Skeletal muscle satellite cell (primary cell): ENCODE data around the gene R3HDM1. TPM values are rescaled to one million over a fixed set of nuclear protein-coding genes. Genes with fewer than 3 reads are reported as not detected.
A peak's percentile ranks its signal among the peaks of the same experiment; 100 is the strongest.
"Not testable (repeated sequence)": the region's sequence is repeated elsewhere in the genome, so short reads cannot be mapped to it uniquely, and the experiment has no call there.

ENCODE experiments used
- H3K27me3 ChIP-seq: 2 replicates; pipeline ENCODE4 v1.7.0; 2013; ENCODE audit warnings: low read length; ENCODE audit not compliant: control insufficient read depth, insufficient read depth
- H3K36me3 ChIP-seq: 2 replicates; pipeline ENCODE4 v1.7.0; 2013; ENCODE audit warnings: mild to moderate bottlenecking, control low read depth, low read length; ENCODE audit not compliant: insufficient read depth
- H3K4me1 ChIP-seq: 2 replicates; pipeline ENCODE4 v1.7.0; 2013; ENCODE audit warnings: low read length; ENCODE audit not compliant: control insufficient read depth, insufficient read depth
- H3K4me2 ChIP-seq: 2 replicates; pipeline ENCODE4 v1.7.0; 2013; ENCODE audit warnings: mild to moderate bottlenecking, low read length
- H3K4me3 ChIP-seq: 2 replicates; pipeline ENCODE4 v1.7.0; 2013; ENCODE audit warnings: low read length
- H3K9ac ChIP-seq: 2 replicates; pipeline ENCODE4 v1.7.0; 2013; ENCODE audit warnings: mild to moderate bottlenecking, low read depth, low read length, moderate library complexity
- H3K9me3 ChIP-seq: replicated peaks from 2 replicates; pipeline ENCODE4 v1.7.0; 2013; ENCODE audit warnings: mild to moderate bottlenecking, control low read depth, low read length
- total RNA-seq: library from RNA; depleted of rRNA; stranded (reverse); fragments of >200 nt; gene quantifications from 2 replicates; pipeline ENCODE4 v1.2.3, GENCODE V29; 2012; rRNA removed

R3HDM1 gene
- 12.5 and 14.2 TPM in 2 replicates for total RNA-seq

- H3K27me3 ChIP-seq, result no peaks in the 10 kb centered on the region
- peak within 1 kb of the TSS; percentile 82 for H3K4me3 ChIP-seq
- H3K36me3 ChIP-seq, result no peaks in the 10 kb centered on the region
- H3K4me1 ChIP-seq, result peaks cover 14% of the 10 kb centered on the region
- H3K4me2 ChIP-seq, result peak within 1 kb of the TSS; percentile 94
- H3K9me3 ChIP-seq, result no peaks in the 10 kb centered on the region
- H3K9ac ChIP-seq, result peak within 1 kb of the TSS; percentile 87
Observed at GRCh38 chr2:135531231-135532197, at the start of gene R3HDM1. R3HDM1 (plus strand) TSS chr2:135531484; CDS start chr2:135604846, 73,362 bp downstream.

GRCh38 chr2:135485441-135485840, 45.8 kb upstream of the R3HDM1 start:
- Histone ChIP-seq H3K4me1 (no peaks in the 10 kb centered on the region), H3K4me2 (no peak overlapping the region), H3K9ac (no peak overlapping the region), H3K36me3 (no peaks in the 10 kb centered on the region), H3K4me3 (no peak overlapping the region), H3K27me3 (no peaks in the 10 kb centered on the region), H3K9me3 (no peaks in the 10 kb centered on the region)

GRCh38 chr2:135490376-135490775, 40.9 kb upstream of the R3HDM1 start:
- Histone ChIP-seq H3K4me2 (no peak overlapping the region), H3K4me1 (peaks cover 4% of the 10 kb centered on the region), H3K36me3 (no peaks in the 10 kb centered on the region), H3K4me3 (no peak overlapping the region), H3K9me3 (no peaks in the 10 kb centered on the region), H3K27me3 (no peaks in the 10 kb centered on the region), H3K9ac (no peak overlapping the region)

GRCh38 chr2:135494503-135494902, 36.8 kb upstream of the R3HDM1 start:
- H3K9ac ChIP-seq, result no peak overlapping the region
- H3K4me1 ChIP-seq, result peaks cover 4% of the 10 kb centered on the region
- H3K36me3 ChIP-seq, result no peaks in the 10 kb centered on the region
- H3K4me2 ChIP-seq, result no peak overlapping the region
- H3K9me3 ChIP-seq, result peaks cover 4% of the 10 kb centered on the region
- H3K27me3 ChIP-seq, result no peaks in the 10 kb centered on the region
- no peak overlapping the region for H3K4me3 ChIP-seq

- Histone ChIP-seq H3K36me3 (no peaks in the 10 kb centered on the region), H3K9ac (no peak overlapping the region), H3K9me3 (peaks cover 9% of the 10 kb centered on the region)
Observed at GRCh38 chr2:135494917-135495316, 36.4 kb upstream of the R3HDM1 start.

GRCh38 chr2:135498588-135498987, 32.7 kb upstream of the R3HDM1 start:
- H3K36me3 ChIP-seq, H3K4me2 ChIP-seq, H3K27me3 ChIP-seq, H3K4me3 ChIP-seq, H3K4me1 ChIP-seq, H3K9me3 ChIP-seq, H3K9ac ChIP-seq: not testable (repeated sequence)

More at GRCh38 chr2:135494917-135495316, 36.4 kb upstream of the R3HDM1 start:
- Histone ChIP-seq H3K4me3 (no peak overlapping the region), H3K27me3 (no peaks in the 10 kb centered on the region), H3K4me2 (no peak overlapping the region), H3K4me1 (peaks cover 4% of the 10 kb centered on the region)

- no peaks in the 10 kb centered on the region for H3K27me3 ChIP-seq
- peaks cover 2% of the 10 kb centered on the region for H3K36me3 ChIP-seq
- no peaks in the 10 kb centered on the region for H3K4me1 ChIP-seq
- peaks cover 2% of the 10 kb centered on the region for H3K9me3 ChIP-seq
- no peak overlapping the region for H3K9ac ChIP-seq
- no peak overlapping the region for H3K4me2 ChIP-seq
- no peak overlapping the region for H3K4me3 ChIP-seq
Observed at GRCh38 chr2:135504811-135505210, 26.5 kb upstream of the R3HDM1 start.

- no peaks in the 10 kb centered on the region for H3K4me1 ChIP-seq
- H3K36me3 ChIP-seq, result no peaks in the 10 kb centered on the region
- no peak overlapping the region for H3K4me2 ChIP-seq
- no peak overlapping the region for H3K4me3 ChIP-seq
- no peak overlapping the region for H3K9ac ChIP-seq
- H3K27me3 ChIP-seq, result no peaks in the 10 kb centered on the region
- H3K9me3 ChIP-seq, result no peaks in the 10 kb centered on the region
Observed at GRCh38 chr2:135510577-135510976, 20.7 kb upstream of the R3HDM1 start.

- Histone ChIP-seq H3K27me3 (no peaks in the 10 kb centered on the region), H3K4me1 (no peaks in the 10 kb centered on the region), H3K4me3 (no peak overlapping the region), H3K9ac (no peak overlapping the region), H3K9me3 (no peaks in the 10 kb centered on the region), H3K4me2 (no peak overlapping the region), H3K36me3 (no peaks in the 10 kb centered on the region)
Observed at GRCh38 chr2:135512099-135512498, 19.2 kb upstream of the R3HDM1 start.

- no peaks in the 10 kb centered on the region for H3K9me3 ChIP-seq
- H3K4me3 ChIP-seq, result no peak overlapping the region
- no peaks in the 10 kb centered on the region for H3K36me3 ChIP-seq
- H3K4me2 ChIP-seq, result no peak overlapping the region
- H3K9ac ChIP-seq, result no peak overlapping the region
- H3K4me1 ChIP-seq, result peaks cover 6% of the 10 kb centered on the region
- no peaks in the 10 kb centered on the region for H3K27me3 ChIP-seq
Observed at GRCh38 chr2:135525786-135526185, 5.5 kb upstream of the R3HDM1 start.

- peaks cover 12% of the 10 kb centered on the region for H3K4me1 ChIP-seq
- no peak overlapping the region for H3K4me3 ChIP-seq
- H3K4me2 ChIP-seq, result no peak overlapping the region
- H3K36me3 ChIP-seq, result no peaks in the 10 kb centered on the region
- H3K9ac ChIP-seq, result no peak overlapping the region
- H3K27me3 ChIP-seq, result no peaks in the 10 kb centered on the region
- H3K9me3 ChIP-seq, result no peaks in the 10 kb centered on the region
Observed at GRCh38 chr2:135528006-135528405, 3.3 kb upstream of the R3HDM1 start.
